Measurements from ENCODE around the gene EIF3B. TPM values are rescaled to one million over a fixed set of nuclear protein-coding genes. Genes with fewer than 3 reads are reported as not detected.

The EIF3B gene
- total and polyA plus RNA-seq, 4 donors: 27.4 to 98.8 (median 60.8) TPM

DNA sequence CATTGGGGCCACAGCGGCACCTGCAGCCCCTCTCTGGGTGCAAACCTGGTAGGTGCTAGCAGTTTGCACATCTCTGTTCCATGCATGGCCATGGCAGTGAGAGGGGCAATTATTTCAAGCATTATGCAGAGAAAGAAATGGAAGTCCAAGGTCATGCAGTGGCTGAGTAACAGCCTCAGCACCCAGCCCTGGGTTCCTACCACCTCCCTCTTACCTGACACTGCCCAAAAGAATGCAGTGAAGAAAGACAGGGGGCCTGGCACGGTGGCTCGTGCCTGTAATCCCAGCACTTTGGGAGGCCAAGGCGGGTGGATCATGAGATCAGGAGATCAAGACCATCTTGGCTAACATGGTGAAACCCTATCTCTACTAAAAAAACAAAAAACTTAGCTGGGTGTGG is 43.9 kb downstream of the EIF3B start (continued):
- TF ChIP-seq, protein P1, sequence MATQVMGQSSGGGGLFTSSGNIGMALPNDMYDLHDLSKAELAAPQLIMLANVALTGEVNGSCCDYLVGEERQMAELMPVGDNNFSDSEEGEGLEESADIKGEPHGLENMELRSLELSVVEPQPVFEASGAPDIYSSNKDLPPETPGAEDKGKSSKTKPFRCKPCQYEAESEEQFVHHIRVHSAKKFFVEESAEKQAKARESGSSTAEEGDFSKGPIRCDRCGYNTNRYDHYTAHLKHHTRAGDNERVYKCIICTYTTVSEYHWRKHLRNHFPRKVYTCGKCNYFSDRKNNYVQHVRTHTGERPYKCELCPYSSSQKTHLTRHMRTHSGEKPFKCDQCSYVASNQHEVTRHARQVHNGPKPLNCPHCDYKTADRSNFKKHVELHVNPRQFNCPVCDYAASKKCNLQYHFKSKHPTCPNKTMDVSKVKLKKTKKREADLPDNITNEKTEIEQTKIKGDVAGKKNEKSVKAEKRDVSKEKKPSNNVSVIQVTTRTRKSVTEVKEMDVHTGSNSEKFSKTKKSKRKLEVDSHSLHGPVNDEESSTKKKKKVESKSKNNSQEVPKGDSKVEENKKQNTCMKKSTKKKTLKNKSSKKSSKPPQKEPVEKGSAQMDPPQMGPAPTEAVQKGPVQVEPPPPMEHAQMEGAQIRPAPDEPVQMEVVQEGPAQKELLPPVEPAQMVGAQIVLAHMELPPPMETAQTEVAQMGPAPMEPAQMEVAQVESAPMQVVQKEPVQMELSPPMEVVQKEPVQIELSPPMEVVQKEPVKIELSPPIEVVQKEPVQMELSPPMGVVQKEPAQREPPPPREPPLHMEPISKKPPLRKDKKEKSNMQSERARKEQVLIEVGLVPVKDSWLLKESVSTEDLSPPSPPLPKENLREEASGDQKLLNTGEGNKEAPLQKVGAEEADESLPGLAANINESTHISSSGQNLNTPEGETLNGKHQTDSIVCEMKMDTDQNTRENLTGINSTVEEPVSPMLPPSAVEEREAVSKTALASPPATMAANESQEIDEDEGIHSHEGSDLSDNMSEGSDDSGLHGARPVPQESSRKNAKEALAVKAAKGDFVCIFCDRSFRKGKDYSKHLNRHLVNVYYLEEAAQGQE (IDR thresholded peaks at IDR 0.05): no peak
- TF ChIP-seq RAD21 (IDR thresholded peaks at IDR 0.05) (no peak), SP1 (IDR thresholded peaks at IDR 0.05) (no peak), YY1 (IDR thresholded peaks at IDR 0.05) (no peak), FOXA2 (IDR thresholded peaks at IDR 0.05) (no peak)
- TF ChIP-seq, protein P2, sequence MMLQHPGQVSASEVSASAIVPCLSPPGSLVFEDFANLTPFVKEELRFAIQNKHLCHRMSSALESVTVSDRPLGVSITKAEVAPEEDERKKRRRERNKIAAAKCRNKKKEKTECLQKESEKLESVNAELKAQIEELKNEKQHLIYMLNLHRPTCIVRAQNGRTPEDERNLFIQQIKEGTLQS (IDR thresholded peaks at IDR 0.05): no peak

DNA sequence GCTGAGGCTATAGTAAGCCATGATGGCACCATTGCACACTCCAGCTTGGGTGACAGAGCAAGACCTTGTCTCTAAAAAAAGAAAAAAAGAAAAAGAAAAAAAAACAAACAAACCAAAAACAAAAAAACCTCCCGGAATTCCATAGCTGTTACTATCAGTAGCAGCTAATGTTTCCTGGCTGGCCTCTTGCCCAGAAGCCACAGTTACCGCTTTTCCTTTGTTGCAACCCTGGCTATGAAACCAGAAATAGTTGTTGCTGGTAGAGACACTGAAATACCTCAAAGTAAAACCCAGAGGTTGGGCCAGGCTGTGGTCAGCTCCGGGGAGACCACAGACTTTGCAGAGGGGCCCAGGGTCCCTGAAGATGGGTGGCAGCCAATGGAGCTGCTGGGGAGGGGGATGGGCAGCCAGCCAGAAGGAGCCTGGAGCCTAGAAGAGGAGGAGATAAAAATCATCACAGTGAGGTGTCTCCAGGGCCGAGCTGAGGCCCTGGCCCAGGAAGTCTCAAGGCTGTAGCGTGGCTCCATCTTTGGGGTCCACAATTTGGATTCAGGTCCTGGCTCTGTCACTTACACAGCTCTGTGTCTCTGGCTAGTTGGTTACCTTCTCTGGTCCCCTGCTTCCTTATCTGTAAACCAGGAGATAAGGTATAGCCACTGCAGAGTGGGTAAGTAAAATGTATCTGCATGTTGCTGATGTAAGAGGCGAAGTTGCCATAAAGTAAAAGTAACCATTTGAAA is 45.4 kb downstream of the EIF3B start:
- WGBS: 27% methylated on average over 6 of the region's 6 CpGs
- DNase-seq (ENCODE audit: low spot score): peak; percentile 39
- TF ChIP-seq NR2F2 (IDR thresholded peaks at IDR 0.05) (peak; percentile 65), TAF1 (conservative IDR thresholded peaks at IDR 0.05) (no peak), RAD21 (IDR thresholded peaks at IDR 0.05) (peak; percentile 24 to 33), SP1 (IDR thresholded peaks at IDR 0.05) (peak; percentile 36), YY1 (IDR thresholded peaks at IDR 0.05) (peak; percentile 47), FOXA1 (IDR thresholded peaks at IDR 0.05) (no peak), RXRA (IDR thresholded peaks at IDR 0.05) (peak in 1 of 2 donors; percentile 18), HNF4A (conservative IDR thresholded peaks at IDR 0.05) (no peak), JUND (IDR thresholded peaks at IDR 0.05) (no peak), GABPA (IDR thresholded peaks at IDR 0.05 in 1 of 2, conservative IDR thresholded peaks at IDR 0.05 in 1 of 2) (no peak), FOXA2 (IDR thresholded peaks at IDR 0.05) (no peak), HNF4G (IDR thresholded peaks at IDR 0.05) (no peak), EGR1 (IDR thresholded peaks at IDR 0.05; ENCODE audit: low read depth in 2 of 2) (no peak)
- TF ChIP-seq, protein P3, sequence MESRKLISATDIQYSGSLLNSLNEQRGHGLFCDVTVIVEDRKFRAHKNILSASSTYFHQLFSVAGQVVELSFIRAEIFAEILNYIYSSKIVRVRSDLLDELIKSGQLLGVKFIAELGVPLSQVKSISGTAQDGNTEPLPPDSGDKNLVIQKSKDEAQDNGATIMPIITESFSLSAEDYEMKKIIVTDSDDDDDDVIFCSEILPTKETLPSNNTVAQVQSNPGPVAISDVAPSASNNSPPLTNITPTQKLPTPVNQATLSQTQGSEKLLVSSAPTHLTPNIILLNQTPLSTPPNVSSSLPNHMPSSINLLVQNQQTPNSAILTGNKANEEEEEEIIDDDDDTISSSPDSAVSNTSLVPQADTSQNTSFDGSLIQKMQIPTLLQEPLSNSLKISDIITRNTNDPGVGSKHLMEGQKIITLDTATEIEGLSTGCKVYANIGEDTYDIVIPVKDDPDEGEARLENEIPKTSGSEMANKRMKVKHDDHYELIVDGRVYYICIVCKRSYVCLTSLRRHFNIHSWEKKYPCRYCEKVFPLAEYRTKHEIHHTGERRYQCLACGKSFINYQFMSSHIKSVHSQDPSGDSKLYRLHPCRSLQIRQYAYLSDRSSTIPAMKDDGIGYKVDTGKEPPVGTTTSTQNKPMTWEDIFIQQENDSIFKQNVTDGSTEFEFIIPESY (IDR thresholded peaks at IDR 0.05): no peak
- TF ChIP-seq, protein P1 (IDR thresholded peaks at IDR 0.05): peak; percentile 21
- TF ChIP-seq, protein P4, sequence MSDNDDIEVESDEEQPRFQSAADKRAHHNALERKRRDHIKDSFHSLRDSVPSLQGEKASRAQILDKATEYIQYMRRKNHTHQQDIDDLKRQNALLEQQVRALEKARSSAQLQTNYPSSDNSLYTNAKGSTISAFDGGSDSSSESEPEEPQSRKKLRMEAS (IDR thresholded peaks at IDR 0.05): no peak
- TF ChIP-seq, protein P5, sequence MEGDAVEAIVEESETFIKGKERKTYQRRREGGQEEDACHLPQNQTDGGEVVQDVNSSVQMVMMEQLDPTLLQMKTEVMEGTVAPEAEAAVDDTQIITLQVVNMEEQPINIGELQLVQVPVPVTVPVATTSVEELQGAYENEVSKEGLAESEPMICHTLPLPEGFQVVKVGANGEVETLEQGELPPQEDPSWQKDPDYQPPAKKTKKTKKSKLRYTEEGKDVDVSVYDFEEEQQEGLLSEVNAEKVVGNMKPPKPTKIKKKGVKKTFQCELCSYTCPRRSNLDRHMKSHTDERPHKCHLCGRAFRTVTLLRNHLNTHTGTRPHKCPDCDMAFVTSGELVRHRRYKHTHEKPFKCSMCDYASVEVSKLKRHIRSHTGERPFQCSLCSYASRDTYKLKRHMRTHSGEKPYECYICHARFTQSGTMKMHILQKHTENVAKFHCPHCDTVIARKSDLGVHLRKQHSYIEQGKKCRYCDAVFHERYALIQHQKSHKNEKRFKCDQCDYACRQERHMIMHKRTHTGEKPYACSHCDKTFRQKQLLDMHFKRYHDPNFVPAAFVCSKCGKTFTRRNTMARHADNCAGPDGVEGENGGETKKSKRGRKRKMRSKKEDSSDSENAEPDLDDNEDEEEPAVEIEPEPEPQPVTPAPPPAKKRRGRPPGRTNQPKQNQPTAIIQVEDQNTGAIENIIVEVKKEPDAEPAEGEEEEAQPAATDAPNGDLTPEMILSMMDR (IDR thresholded peaks at IDR 0.05; ENCODE audit: low read depth, low read length, missing input control): no peak
- TF ChIP-seq, protein P2 (IDR thresholded peaks at IDR 0.05): no peak
- Histone ChIP-seq H3K9me3 (ENCODE audit: control insufficient read depth in 4 of 4, low read length in 3 of 4) (no peaks in the 10 kb centered on the region), H3K36me3 (ENCODE audit: control insufficient read depth in 4 of 4, insufficient read depth in 3 of 4, low read depth in 1 of 4, low read length in 3 of 4) (no peaks in the 10 kb centered on the region), H3K4me3 (ENCODE audit: low read depth in 1 of 3, low read length in 3 of 3) (no peak overlapping the region), H3K4me1 (ENCODE audit: control insufficient read depth in 4 of 4, insufficient read depth in 4 of 4, low read length in 3 of 4) (peaks cover 9 to 29% (median 18%) of the 10 kb centered on the region in 4 donors), H3K27me3 (ENCODE audit: control insufficient read depth in 4 of 4, insufficient read depth in 4 of 4, low read length in 3 of 4) (no peaks in the 10 kb centered on the region), H3K27ac (ENCODE audit: low read depth in 1 of 2, low read length in 2 of 2) (peak overlapping the region; percentile 8 to 82), H3K9ac (ENCODE audit: low read depth in 1 of 2, low read length in 2 of 2) (no peak overlapping the region)

Measured in liver (tissue), 9 donors.